LNCaP clone FGC (cell line): ENCODE results near the gene PAXIP1.

Source experiments
- DNase-seq: peaks from one replicate; pipeline ENCODE4 v3.0.0-alpha.2; 2011; ENCODE audit warnings: low read depth
- H3K4me3 ChIP-seq: 2 replicates; pipeline ENCODE4 v1.5.1; 2011; ENCODE audit warnings: mild to moderate bottlenecking, low read depth, low read length, control low read depth
- CTCF ChIP-seq: IDR thresholded peaks from 2 replicates; pipeline ENCODE4 v1.5.1; 2012; ENCODE audit warnings: mild to moderate bottlenecking; ENCODE audit not compliant: control insufficient read depth, insufficient read depth; ENCODE audit errors: extremely low read depth

The PAXIP1 gene

GRCh38 chr7:154912871-154913637 lies 89.9 kb downstream of the PAXIP1 start:
- TF ChIP-seq CTCF = no peak
- H3K4me3 ChIP-seq = no peak overlapping the region
- no peak for DNase-seq

- no peak for DNase-seq
- H3K4me3 ChIP-seq = no peak overlapping the region
- TF ChIP-seq CTCF = no peak
Measured at GRCh38 chr7:154911862-154912455, 91.0 kb downstream of the PAXIP1 start.

GRCh38 chr7:154911411-154911810 lies 91.5 kb downstream of the PAXIP1 start:
- DNase-seq = no peak
- H3K4me3 ChIP-seq = no peak overlapping the region
- TF ChIP-seq CTCF = no peak

GRCh38 chr7:154910977-154911376 lies 91.9 kb downstream of the PAXIP1 start:
- H3K4me3 ChIP-seq = no peak overlapping the region
- DNase-seq = no peak
- no peak for TF ChIP-seq CTCF

- DNase-seq = no peak
- no peak overlapping the region for H3K4me3 ChIP-seq
- TF ChIP-seq CTCF = no peak
Measured at GRCh38 chr7:154910125-154910524, 92.8 kb downstream of the PAXIP1 start.

GRCh38 chr7:154909241-154910105 lies 93.5 kb downstream of the PAXIP1 start:
- H3K4me3 ChIP-seq = no peak overlapping the region
- TF ChIP-seq CTCF = no peak
- DNase-seq = no peak
